Activated T-helper 2 cell treated with anti-CD3 and anti-CD28 coated beads, Interferon-gamma antibody, Interleukin-2, Interleukin-4, amounts not matched to agents 10 μg/mL and 5 μg/mL and 100 μg/mL, durations not matched to agents 14 hours and 24 hours and 36 hours (primary cell): ENCODE results near the gene INHBE. TPM values are rescaled to one million over a fixed set of nuclear protein-coding genes. Genes with fewer than 3 reads are reported as not detected.
"Not testable (repeated sequence)": the region's sequence is repeated elsewhere in the genome, so short reads cannot be mapped to it uniquely, and the experiment has no call there.

Source experiments
- DNase-seq: peaks from one replicate; pipeline ENCODE4 v3.0.0; 2021; ENCODE audit warnings: low spot score
- H3K27ac Mint-ChIP-seq: one replicate; pipeline ENCODE4 v1.8.0; 2021; ENCODE audit warnings: mixed read lengths
- H3K27me3 Mint-ChIP-seq: one replicate; pipeline ENCODE4 v1.8.0; 2021; ENCODE audit warnings: low read depth, mixed read lengths
- H3K36me3 Mint-ChIP-seq: one replicate; pipeline ENCODE4 v1.8.0; 2021; ENCODE audit warnings: low read depth, mixed read lengths
- H3K4me1 Mint-ChIP-seq: one replicate; pipeline ENCODE4 v1.8.0; 2021; ENCODE audit warnings: low read depth, mixed read lengths
- H3K4me3 Mint-ChIP-seq: one replicate; pipeline ENCODE4 v1.8.0; 2021; ENCODE audit warnings: low read depth, mild to moderate bottlenecking, moderate library complexity, mixed read lengths
- H3K9me3 Mint-ChIP-seq: one replicate; pipeline ENCODE4 v1.8.0; 2021; ENCODE audit warnings: mixed read lengths
- intact Hi-C: fragments of 100-400 bp; cut with micrococcal nuclease; formaldehyde crosslinking; loops from one replicate; pipeline ENCODE4 v1.15.1; 2023
- total RNA-seq: library from RNA; stranded (reverse); gene quantifications from 2 replicates; pipeline ENCODE4 v1.2.3, GENCODE V29; 2022

INHBE gene
- total RNA-seq, 1 donor from 2014 or later = 0.25 TPM

DNA sequence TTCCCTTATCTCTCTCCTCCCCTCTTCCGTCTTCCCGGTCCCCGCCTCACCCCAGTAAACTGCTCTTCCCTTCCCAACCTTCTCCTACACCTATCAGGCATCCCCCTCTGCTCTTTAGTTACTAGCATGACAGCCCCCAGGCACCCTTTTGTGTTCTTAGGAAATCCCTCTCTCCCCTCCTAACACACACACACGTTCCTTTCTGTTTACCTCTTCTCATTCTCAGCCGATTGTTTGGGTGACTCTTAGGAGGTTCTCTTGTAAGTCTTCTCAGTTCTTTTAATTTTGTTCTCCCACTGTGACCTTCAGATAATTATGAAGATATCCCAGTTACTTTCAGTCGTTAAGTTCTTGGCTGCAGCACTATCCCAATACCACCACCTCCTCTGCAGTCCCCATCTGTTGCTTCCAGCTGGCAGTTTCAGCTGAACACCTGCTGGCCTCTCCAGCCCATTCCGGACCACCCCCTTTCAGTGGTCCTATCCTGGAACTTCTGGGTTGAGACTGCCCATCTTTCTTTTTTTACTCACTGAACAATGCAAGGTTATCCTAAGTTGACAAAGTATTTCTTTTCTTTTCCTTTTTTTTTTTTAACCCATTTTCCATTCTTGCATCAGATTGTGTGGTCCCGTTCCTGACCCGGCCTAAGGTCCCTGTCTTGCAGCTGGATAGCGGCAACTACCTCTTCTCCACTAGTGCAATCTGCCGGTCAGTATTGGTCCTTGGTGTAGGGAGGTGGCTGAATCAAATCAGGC, 33.5 kb downstream of the INHBE start:
- intact Hi-C loops = loop anchor here (1.0 to 5.0 kb wide), 2 partner anchors 32 to 254 kb away; partner anchors contain the start of gene DDIT3
- H3K4me1 Mint-ChIP-seq = peaks cover 18% of the 10 kb centered on the region
- peaks cover 52% of the 10 kb centered on the region for H3K36me3 Mint-ChIP-seq
- DNase-seq = no peak
- H3K27ac Mint-ChIP-seq = peak overlapping the region; percentile 95
- H3K4me3 Mint-ChIP-seq = peak overlapping the region; percentile 99
- H3K9me3 Mint-ChIP-seq = no peaks in the 10 kb centered on the region
- no peaks in the 10 kb centered on the region for H3K27me3 Mint-ChIP-seq

- Mint-ChIP-seq H3K4me1 (peaks cover 18% of the 10 kb centered on the region), H3K27me3 (no peaks in the 10 kb centered on the region), H3K4me3 (peak overlapping the region; percentile 99), H3K9me3 (no peaks in the 10 kb centered on the region), H3K36me3 (peaks cover 52% of the 10 kb centered on the region), H3K27ac (peak overlapping the region; percentile 95)
- no peak for DNase-seq
- intact Hi-C loops = loop anchor here (5.0 kb wide), 1 partner anchor 253 kb away; no protein-coding TSS in a partner anchor
Observed at GRCh38 chr12:57489157-57489641, 34.1 kb downstream of the INHBE start.

DNA sequence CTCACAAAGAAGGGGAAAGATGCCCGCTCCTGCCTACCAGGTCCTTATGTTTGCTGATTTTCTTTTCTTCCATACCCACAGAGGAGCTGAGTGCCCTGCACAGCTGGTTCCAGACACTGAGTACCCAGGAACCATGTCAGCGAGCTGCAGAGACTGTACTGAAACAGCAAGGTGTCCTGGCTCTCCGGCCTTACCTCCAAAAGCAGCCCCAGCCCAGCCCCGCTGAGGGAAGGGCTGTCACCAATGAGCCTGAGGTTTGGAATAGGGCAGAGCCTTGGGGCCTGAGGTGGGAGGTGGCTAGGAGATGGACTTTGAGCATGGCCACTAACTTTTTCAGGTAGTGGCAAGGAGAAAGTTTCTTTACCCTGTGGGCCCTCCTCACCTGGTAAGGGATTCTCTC, 35.0 kb downstream of the INHBE start:
- H3K27ac Mint-ChIP-seq = no peak overlapping the region
- H3K4me1 Mint-ChIP-seq = peaks cover 18% of the 10 kb centered on the region
- no peaks in the 10 kb centered on the region for H3K27me3 Mint-ChIP-seq
- no peaks in the 10 kb centered on the region for H3K9me3 Mint-ChIP-seq
- DNase-seq = no peak
- H3K4me3 Mint-ChIP-seq = no peak overlapping the region
- peaks cover 57% of the 10 kb centered on the region for H3K36me3 Mint-ChIP-seq
- intact Hi-C loops = no loop called here

GRCh38 chr12:57491393-57492280, 36.5 kb downstream of the INHBE start:
- Mint-ChIP-seq H3K36me3 (peaks cover 67% of the 10 kb centered on the region), H3K27me3 (no peaks in the 10 kb centered on the region), H3K4me3 (peak overlapping the region; percentile 19), H3K27ac (peak overlapping the region; percentile 64), H3K4me1 (peaks cover 18% of the 10 kb centered on the region), H3K9me3 (no peaks in the 10 kb centered on the region)
- intact Hi-C loops = no loop called here
- no peak for DNase-seq

- H3K4me1 Mint-ChIP-seq, H3K27ac Mint-ChIP-seq, H3K27me3 Mint-ChIP-seq: not testable (repeated sequence)
Observed at GRCh38 chr12:57495051-57495701, 40.1 kb downstream of the INHBE start.

DNA sequence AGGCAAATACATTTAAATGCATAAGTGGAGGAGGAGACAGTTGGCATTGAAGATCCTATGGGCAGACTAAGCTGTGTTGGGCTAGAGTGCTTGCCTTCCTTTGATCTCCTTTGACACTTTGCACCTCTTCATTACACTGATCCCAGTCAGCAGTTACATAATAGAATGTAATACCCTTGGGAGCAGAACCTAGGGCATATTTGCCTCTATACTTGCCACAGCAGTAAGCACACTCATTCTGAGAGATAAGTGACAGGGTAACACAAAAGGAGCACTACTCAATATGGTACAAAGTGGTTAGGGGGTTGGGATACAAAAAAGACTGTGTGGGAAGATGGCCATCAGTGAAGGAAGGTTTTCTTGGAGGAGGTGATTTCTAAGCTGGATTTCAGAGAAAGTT, 41.7 kb downstream of the INHBE start:
- H3K9me3 Mint-ChIP-seq = no peaks in the 10 kb centered on the region
- H3K27ac Mint-ChIP-seq = peak overlapping the region; percentile 15
- intact Hi-C loops = no loop called here
- H3K4me3 Mint-ChIP-seq = no peak overlapping the region
- H3K27me3 Mint-ChIP-seq = no peaks in the 10 kb centered on the region
- peaks cover 72% of the 10 kb centered on the region for H3K36me3 Mint-ChIP-seq
- DNase-seq = no peak
- no peaks in the 10 kb centered on the region for H3K4me1 Mint-ChIP-seq

More at GRCh38 chr12:57495051-57495701, 40.1 kb downstream of the INHBE start:
- DNase-seq, H3K9me3 Mint-ChIP-seq, intact Hi-C loops, H3K4me3 Mint-ChIP-seq: not testable (repeated sequence)
- peaks cover 74% of the 10 kb centered on the region for H3K36me3 Mint-ChIP-seq

GRCh38 chr12:57497223-57498131, 42.4 kb downstream of the INHBE start:
- Mint-ChIP-seq H3K36me3 (peaks cover 72% of the 10 kb centered on the region), H3K4me1 (no peaks in the 10 kb centered on the region), H3K27me3 (no peaks in the 10 kb centered on the region), H3K4me3 (no peak overlapping the region), H3K9me3 (no peaks in the 10 kb centered on the region), H3K27ac (peak overlapping the region; percentile 15)
- intact Hi-C loops = no loop called here
- DNase-seq = no peak

- no peak for DNase-seq
- no peaks in the 10 kb centered on the region for H3K4me1 Mint-ChIP-seq
- no peaks in the 10 kb centered on the region for H3K27me3 Mint-ChIP-seq
- H3K9me3 Mint-ChIP-seq = no peaks in the 10 kb centered on the region
- intact Hi-C loops = no loop called here
- H3K36me3 Mint-ChIP-seq = peaks cover 69% of the 10 kb centered on the region
- no peak overlapping the region for H3K4me3 Mint-ChIP-seq
- H3K27ac Mint-ChIP-seq = no peak overlapping the region
Observed at GRCh38 chr12:57498132-57498502, 43.0 kb downstream of the INHBE start.

GRCh38 chr12:57498571-57498970, 43.5 kb downstream of the INHBE start:
- DNase-seq = no peak
- Mint-ChIP-seq H3K27ac (no peak overlapping the region), H3K9me3 (no peaks in the 10 kb centered on the region), H3K27me3 (no peaks in the 10 kb centered on the region), H3K4me1 (no peaks in the 10 kb centered on the region), H3K4me3 (no peak overlapping the region), H3K36me3 (peaks cover 73% of the 10 kb centered on the region)
- intact Hi-C loops = no loop called here

GRCh38 chr12:57500213-57500612, 45.1 kb downstream of the INHBE start:
- H3K4me1 Mint-ChIP-seq = no peaks in the 10 kb centered on the region

DNA sequence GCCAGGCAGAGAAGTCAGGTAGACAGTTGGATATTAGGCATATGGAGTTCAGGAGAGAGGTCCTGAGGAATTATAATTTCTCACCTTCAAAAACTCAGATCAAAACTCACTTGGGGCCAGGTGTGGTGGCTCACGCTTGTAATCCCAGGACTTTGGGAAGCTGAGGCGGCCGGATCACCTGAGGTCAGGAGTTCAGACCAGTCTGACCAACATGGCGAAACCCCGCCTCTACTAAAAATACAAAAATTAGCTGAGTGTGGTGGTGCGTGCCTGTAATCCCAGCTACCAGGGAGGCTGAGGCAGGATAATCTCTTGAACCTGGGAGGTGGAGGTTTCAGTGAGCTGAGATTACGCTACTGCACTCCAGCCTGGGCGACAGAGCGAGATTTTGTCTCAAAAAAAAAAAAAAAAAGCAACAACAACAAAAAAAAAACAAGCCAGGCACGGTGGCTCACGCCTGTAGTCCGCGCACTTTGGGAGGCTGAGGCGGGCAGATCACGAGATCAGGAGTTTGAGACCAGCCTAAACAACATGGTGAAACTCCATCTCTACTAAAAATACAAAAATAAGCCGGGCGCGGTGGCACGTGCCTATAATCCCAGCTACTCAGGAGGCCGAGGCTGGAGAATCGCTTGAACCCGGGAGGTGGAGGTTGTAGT, 47.3 kb downstream of the INHBE start:
- H3K9me3 Mint-ChIP-seq, DNase-seq, H3K4me3 Mint-ChIP-seq, H3K27ac Mint-ChIP-seq, H3K4me1 Mint-ChIP-seq, H3K27me3 Mint-ChIP-seq, intact Hi-C loops: not testable (repeated sequence)
- H3K36me3 Mint-ChIP-seq = peaks cover 78% of the 10 kb centered on the region

More at GRCh38 chr12:57500213-57500612, 45.1 kb downstream of the INHBE start:
- Mint-ChIP-seq H3K27me3 (no peaks in the 10 kb centered on the region), H3K4me3 (no peak overlapping the region), H3K9me3 (no peaks in the 10 kb centered on the region), H3K36me3 (peaks cover 81% of the 10 kb centered on the region), H3K27ac (no peak overlapping the region)
- intact Hi-C loops = no loop called here
- DNase-seq = no peak
